ENCODE data around the gene PPP5C. TPM values are rescaled to one million over a fixed set of nuclear protein-coding genes. Genes with fewer than 3 reads are reported as not detected.

PPP5C gene
- total RNA-seq, 2 donors from 2014 or later = 46.0 to 87.5 TPM

DNA sequence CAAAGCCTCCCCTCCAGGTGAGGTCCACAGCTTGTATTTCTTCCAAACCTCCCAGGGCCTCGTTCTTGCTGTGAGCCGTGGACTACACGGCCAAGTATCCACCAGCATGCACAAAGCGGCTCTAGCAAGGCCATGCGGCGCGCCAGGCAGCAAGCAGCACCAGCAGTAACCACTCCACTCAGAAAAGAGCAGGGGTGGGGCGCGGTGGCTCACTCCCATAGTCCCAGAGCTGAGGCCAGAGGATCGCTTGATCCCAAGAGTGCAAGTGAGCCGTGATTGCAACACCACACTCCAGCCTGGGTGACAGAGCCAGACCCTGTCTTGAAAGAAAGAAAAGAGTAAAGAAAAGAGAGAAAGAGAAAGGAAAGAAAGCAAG is 61.8 kb downstream of the PPP5C start:
- Histone ChIP-seq H3K4me1 (peaks cover 5% of the 10 kb centered on the region), H3K4me3 (no peak overlapping the region), H3K36me3 (no peaks in the 10 kb centered on the region), H3K9me3 (no peaks in the 10 kb centered on the region), H3K27me3 (peaks cover 25% of the 10 kb centered on the region), H3K27ac (no peak overlapping the region), H3K9ac (ENCODE audit: low read depth in 2 of 2, low read length in 2 of 2) (peak overlapping the region in 1 of 2 donors; percentile 12)
- DNase-seq = peak; percentile 57
- intact Hi-C loops (cut with DNase I) = no loop called here
- TF ChIP-seq, protein P1, sequence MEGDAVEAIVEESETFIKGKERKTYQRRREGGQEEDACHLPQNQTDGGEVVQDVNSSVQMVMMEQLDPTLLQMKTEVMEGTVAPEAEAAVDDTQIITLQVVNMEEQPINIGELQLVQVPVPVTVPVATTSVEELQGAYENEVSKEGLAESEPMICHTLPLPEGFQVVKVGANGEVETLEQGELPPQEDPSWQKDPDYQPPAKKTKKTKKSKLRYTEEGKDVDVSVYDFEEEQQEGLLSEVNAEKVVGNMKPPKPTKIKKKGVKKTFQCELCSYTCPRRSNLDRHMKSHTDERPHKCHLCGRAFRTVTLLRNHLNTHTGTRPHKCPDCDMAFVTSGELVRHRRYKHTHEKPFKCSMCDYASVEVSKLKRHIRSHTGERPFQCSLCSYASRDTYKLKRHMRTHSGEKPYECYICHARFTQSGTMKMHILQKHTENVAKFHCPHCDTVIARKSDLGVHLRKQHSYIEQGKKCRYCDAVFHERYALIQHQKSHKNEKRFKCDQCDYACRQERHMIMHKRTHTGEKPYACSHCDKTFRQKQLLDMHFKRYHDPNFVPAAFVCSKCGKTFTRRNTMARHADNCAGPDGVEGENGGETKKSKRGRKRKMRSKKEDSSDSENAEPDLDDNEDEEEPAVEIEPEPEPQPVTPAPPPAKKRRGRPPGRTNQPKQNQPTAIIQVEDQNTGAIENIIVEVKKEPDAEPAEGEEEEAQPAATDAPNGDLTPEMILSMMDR (IDR thresholded peaks at IDR 0.05) = no peak

- Histone ChIP-seq H3K9me3 (no peaks in the 10 kb centered on the region), H3K9ac (ENCODE audit: low read depth in 2 of 2, low read length in 2 of 2) (no peak overlapping the region), H3K4me1 (peaks cover 5% of the 10 kb centered on the region), H3K27ac (no peak overlapping the region), H3K36me3 (no peaks in the 10 kb centered on the region), H3K27me3 (peaks cover 26% of the 10 kb centered on the region), H3K4me3 (no peak overlapping the region)
- intact Hi-C loops (cut with DNase I) = no loop called here
- DNase-seq = no peak
- TF ChIP-seq, protein P1 (IDR thresholded peaks at IDR 0.05) = no peak
Observed at GRCh38 chr19:46409191-46409590, 62.3 kb downstream of the PPP5C start.

GRCh38 chr19:46410205-46411087 is 63.6 kb downstream of the PPP5C start:
- peaks cover 27% of the 10 kb centered on the region for H3K27me3 ChIP-seq
- H3K27ac ChIP-seq = no peak overlapping the region

GRCh38 chr19:46411088-46411924 is 64.4 kb downstream of the PPP5C start:
- no peak for DNase-seq
- peak overlapping the region; percentile 25 for H3K4me3 ChIP-seq
- no peaks in the 10 kb centered on the region for H3K9me3 ChIP-seq
- TF ChIP-seq, protein P1 (IDR thresholded peaks at IDR 0.05) = no peak
- peaks cover 35% of the 10 kb centered on the region for H3K27me3 ChIP-seq
- H3K4me1 ChIP-seq = no peaks in the 10 kb centered on the region
- intact Hi-C loops (cut with DNase I) = no loop called here
- H3K27ac ChIP-seq = no peak overlapping the region
- no peaks in the 10 kb centered on the region for H3K36me3 ChIP-seq
- H3K9ac ChIP-seq (ENCODE audit: low read depth in 2 of 2, low read length in 2 of 2) = peak overlapping the region in 1 of 2 donors; percentile 43

More at GRCh38 chr19:46410205-46411087, 63.6 kb downstream of the PPP5C start:
- no peaks in the 10 kb centered on the region for H3K36me3 ChIP-seq
- H3K9me3 ChIP-seq = no peaks in the 10 kb centered on the region
- H3K4me1 ChIP-seq = no peaks in the 10 kb centered on the region
- TF ChIP-seq, protein P1 (IDR thresholded peaks at IDR 0.05) = no peak
- DNase-seq = no peak
- no peak overlapping the region for H3K4me3 ChIP-seq
- intact Hi-C loops (cut with DNase I) = no loop called here
- no peak overlapping the region for H3K9ac ChIP-seq (ENCODE audit: low read depth in 2 of 2, low read length in 2 of 2)

GRCh38 chr19:46411925-46412649 is 65.2 kb downstream of the PPP5C start:
- DNase-seq = no peak
- Histone ChIP-seq H3K4me1 (no peaks in the 10 kb centered on the region), H3K9me3 (no peaks in the 10 kb centered on the region), H3K36me3 (no peaks in the 10 kb centered on the region), H3K4me3 (peak overlapping the region; percentile 25), H3K27me3 (peaks cover 38% of the 10 kb centered on the region), H3K27ac (no peak overlapping the region), H3K9ac (ENCODE audit: low read depth in 2 of 2, low read length in 2 of 2) (peak overlapping the region in 1 of 2 donors; percentile 43)
- intact Hi-C loops (cut with DNase I) = no loop called here
- TF ChIP-seq, protein P1 (IDR thresholded peaks at IDR 0.05) = no peak
